ENCODE data around the gene PDE8A.

DNA sequence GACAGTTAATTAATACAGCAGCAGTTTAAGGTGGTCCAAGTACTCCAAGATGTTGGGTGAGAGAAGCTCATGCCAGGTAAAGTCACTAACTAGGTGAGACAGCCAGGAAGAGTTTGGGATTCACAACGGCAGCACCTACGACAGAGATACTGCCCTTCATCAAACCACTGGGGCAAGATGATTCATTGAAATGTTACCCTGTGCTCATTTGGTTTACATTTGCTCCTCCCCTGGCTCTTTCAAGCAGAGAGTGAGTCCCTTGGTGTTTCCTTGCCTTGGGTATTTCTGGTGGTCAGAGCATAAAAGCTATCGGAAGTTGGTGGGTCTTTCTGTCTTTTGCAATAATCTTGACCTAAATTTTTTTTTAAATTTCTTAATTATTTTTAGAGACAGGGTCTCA is 19.9 kb upstream of the PDE8A start:
- TF ChIP-seq POLR2A (IDR thresholded peaks at IDR 0.05): no peak
- TF ChIP-seq, protein P1, sequence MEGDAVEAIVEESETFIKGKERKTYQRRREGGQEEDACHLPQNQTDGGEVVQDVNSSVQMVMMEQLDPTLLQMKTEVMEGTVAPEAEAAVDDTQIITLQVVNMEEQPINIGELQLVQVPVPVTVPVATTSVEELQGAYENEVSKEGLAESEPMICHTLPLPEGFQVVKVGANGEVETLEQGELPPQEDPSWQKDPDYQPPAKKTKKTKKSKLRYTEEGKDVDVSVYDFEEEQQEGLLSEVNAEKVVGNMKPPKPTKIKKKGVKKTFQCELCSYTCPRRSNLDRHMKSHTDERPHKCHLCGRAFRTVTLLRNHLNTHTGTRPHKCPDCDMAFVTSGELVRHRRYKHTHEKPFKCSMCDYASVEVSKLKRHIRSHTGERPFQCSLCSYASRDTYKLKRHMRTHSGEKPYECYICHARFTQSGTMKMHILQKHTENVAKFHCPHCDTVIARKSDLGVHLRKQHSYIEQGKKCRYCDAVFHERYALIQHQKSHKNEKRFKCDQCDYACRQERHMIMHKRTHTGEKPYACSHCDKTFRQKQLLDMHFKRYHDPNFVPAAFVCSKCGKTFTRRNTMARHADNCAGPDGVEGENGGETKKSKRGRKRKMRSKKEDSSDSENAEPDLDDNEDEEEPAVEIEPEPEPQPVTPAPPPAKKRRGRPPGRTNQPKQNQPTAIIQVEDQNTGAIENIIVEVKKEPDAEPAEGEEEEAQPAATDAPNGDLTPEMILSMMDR (IDR thresholded peaks at IDR 0.05): no peak
